ENCODE results near the gene CFAP99.
A peak's percentile ranks its signal among the peaks of the same experiment; 100 is the strongest.

Gene CFAP99

GRCh38 chr4:2448589-2448988, 29.8 kb downstream of the CFAP99 start:
- H3K27me3 Mint-ChIP-seq: peaks cover 13% of the 10 kb centered on the region
- no peak for DNase-seq
- CTCF ChIA-PET: no interaction called here
- H3K4me3 Mint-ChIP-seq: no peak overlapping the region
- no peaks in the 10 kb centered on the region for H3K9me3 Mint-ChIP-seq
- no peaks in the 10 kb centered on the region for H3K4me1 Mint-ChIP-seq
- H3K36me3 Mint-ChIP-seq: no peaks in the 10 kb centered on the region
- H3K27ac Mint-ChIP-seq: no peak overlapping the region

GRCh38 chr4:2449051-2449450, 30.3 kb downstream of the CFAP99 start:
- H3K27ac Mint-ChIP-seq: no peak overlapping the region
- no peak overlapping the region for H3K4me3 Mint-ChIP-seq
- peaks cover 13% of the 10 kb centered on the region for H3K27me3 Mint-ChIP-seq
- H3K4me1 Mint-ChIP-seq: no peaks in the 10 kb centered on the region
- CTCF ChIA-PET: no interaction called here
- H3K9me3 Mint-ChIP-seq: no peaks in the 10 kb centered on the region
- DNase-seq: no peak
- no peaks in the 10 kb centered on the region for H3K36me3 Mint-ChIP-seq

- CTCF ChIA-PET: no interaction called here
- DNase-seq: no peak
- no peaks in the 10 kb centered on the region for H3K9me3 Mint-ChIP-seq
- H3K4me1 Mint-ChIP-seq: no peaks in the 10 kb centered on the region
- no peak overlapping the region for H3K4me3 Mint-ChIP-seq
- no peak overlapping the region for H3K27ac Mint-ChIP-seq
- peaks cover 13% of the 10 kb centered on the region for H3K27me3 Mint-ChIP-seq
- no peaks in the 10 kb centered on the region for H3K36me3 Mint-ChIP-seq
These were observed 31.0 kb downstream of the CFAP99 start for GRCh38 chr4:2449511-2450392.

- Mint-ChIP-seq H3K4me1 (no peaks in the 10 kb centered on the region), H3K9me3 (no peaks in the 10 kb centered on the region), H3K4me3 (no peak overlapping the region), H3K27me3 (peaks cover 13% of the 10 kb centered on the region), H3K36me3 (no peaks in the 10 kb centered on the region), H3K27ac (no peak overlapping the region)
- no peak for DNase-seq
- CTCF ChIA-PET: no interaction called here
These were observed 31.8 kb downstream of the CFAP99 start for GRCh38 chr4:2450394-2451035.

- Mint-ChIP-seq H3K27me3 (peaks cover 13% of the 10 kb centered on the region), H3K27ac (no peak overlapping the region), H3K4me1 (no peaks in the 10 kb centered on the region), H3K36me3 (no peaks in the 10 kb centered on the region), H3K9me3 (no peaks in the 10 kb centered on the region), H3K4me3 (no peak overlapping the region)
- CTCF ChIA-PET: no interaction called here
- no peak for DNase-seq
These were observed 32.3 kb downstream of the CFAP99 start for GRCh38 chr4:2451036-2451520.

DNA sequence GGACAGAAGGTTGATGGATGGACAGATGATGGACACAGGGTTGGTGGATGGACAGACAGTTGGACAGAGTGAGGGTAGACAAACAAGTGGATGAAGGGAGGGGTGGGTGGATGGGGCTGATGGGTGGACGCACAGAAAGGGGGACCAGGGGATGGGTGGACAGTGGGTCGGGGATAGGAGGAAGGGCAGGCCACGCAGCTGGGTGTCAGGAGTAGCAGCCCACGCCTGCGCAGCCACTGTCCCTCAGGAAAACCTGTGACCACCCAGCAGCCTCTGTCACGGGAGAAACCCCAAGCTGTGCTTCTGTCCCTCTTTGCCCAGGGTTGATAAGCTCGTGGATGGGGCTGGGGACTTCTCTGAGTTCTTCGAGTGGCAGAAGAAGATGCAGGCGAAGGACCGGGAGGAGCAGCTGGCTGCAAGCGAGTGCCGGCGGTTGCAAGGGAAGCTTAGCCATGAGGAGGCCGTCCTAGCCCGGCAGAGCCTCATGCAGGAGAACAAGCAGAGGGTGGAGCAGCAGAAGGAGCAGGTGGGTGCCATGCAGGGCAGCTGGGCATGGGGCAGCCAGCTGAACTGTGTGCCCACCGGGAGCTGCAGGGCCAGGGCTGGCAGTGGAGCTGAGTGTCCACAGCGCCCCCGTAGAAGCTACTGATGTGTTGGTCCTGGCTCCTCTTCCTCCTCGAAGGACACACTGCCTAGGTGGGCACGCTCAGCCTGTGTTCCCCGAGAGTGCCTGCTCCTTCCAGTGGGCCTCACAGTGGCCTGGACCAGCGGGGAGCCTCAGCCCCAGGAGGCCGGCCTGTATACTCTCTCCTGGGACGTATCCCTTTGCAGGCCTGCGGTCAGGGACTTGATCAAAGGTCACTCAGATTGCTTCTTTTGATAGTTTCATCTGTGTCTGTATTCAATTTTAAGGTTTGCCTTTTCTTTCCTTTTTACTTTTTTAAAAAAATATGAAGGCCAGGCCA, 33.3 kb downstream of the CFAP99 start:
- Mint-ChIP-seq H3K4me3 (no peak overlapping the region), H3K9me3 (no peaks in the 10 kb centered on the region), H3K36me3 (no peaks in the 10 kb centered on the region), H3K27me3 (peaks cover 15% of the 10 kb centered on the region), H3K4me1 (no peaks in the 10 kb centered on the region), H3K27ac (no peak overlapping the region)
- no peak for DNase-seq
- CTCF ChIA-PET: interaction anchor here (0.6 kb wide), 1 partner anchor 9 kb away, joined by 3 read pairs; no protein-coding TSS in a partner anchor

- DNase-seq: peak; percentile 43
- CTCF ChIA-PET: interaction anchor here (1.8 kb wide), 1 partner anchor 237 kb away, joined by 3 read pairs; no protein-coding TSS in a partner anchor
- Mint-ChIP-seq H3K36me3 (no peaks in the 10 kb centered on the region), H3K4me3 (no peak overlapping the region), H3K4me1 (peaks cover 11% of the 10 kb centered on the region), H3K27me3 (peaks cover 50% of the 10 kb centered on the region), H3K9me3 (no peaks in the 10 kb centered on the region), H3K27ac (no peak overlapping the region)
These were observed 38.9 kb downstream of the CFAP99 start for GRCh38 chr4:2457481-2458295.

- no peak overlapping the region for H3K4me3 Mint-ChIP-seq
- DNase-seq: no peak
- CTCF ChIA-PET: interaction anchor here (1.8 kb wide), 1 partner anchor 238 kb away, joined by 3 read pairs; no protein-coding TSS in a partner anchor
- H3K4me1 Mint-ChIP-seq: peaks cover 14% of the 10 kb centered on the region
- H3K27ac Mint-ChIP-seq: no peak overlapping the region
- H3K9me3 Mint-ChIP-seq: no peaks in the 10 kb centered on the region
- no peaks in the 10 kb centered on the region for H3K36me3 Mint-ChIP-seq
- H3K27me3 Mint-ChIP-seq: peaks cover 60% of the 10 kb centered on the region
These were observed 40.1 kb downstream of the CFAP99 start for GRCh38 chr4:2458546-2459491.

- no peak for DNase-seq
- H3K4me1 Mint-ChIP-seq: peaks cover 14% of the 10 kb centered on the region
- H3K36me3 Mint-ChIP-seq: no peaks in the 10 kb centered on the region
- H3K27ac Mint-ChIP-seq: no peak overlapping the region
- H3K9me3 Mint-ChIP-seq: no peaks in the 10 kb centered on the region
- CTCF ChIA-PET: interaction anchor here (0.6 kb wide), 1 partner anchor 18 kb away, joined by 3 read pairs; no protein-coding TSS in a partner anchor
- H3K27me3 Mint-ChIP-seq: peaks cover 61% of the 10 kb centered on the region
- no peak overlapping the region for H3K4me3 Mint-ChIP-seq
These were observed 41.0 kb downstream of the CFAP99 start for GRCh38 chr4:2459589-2460349.

DNA sequence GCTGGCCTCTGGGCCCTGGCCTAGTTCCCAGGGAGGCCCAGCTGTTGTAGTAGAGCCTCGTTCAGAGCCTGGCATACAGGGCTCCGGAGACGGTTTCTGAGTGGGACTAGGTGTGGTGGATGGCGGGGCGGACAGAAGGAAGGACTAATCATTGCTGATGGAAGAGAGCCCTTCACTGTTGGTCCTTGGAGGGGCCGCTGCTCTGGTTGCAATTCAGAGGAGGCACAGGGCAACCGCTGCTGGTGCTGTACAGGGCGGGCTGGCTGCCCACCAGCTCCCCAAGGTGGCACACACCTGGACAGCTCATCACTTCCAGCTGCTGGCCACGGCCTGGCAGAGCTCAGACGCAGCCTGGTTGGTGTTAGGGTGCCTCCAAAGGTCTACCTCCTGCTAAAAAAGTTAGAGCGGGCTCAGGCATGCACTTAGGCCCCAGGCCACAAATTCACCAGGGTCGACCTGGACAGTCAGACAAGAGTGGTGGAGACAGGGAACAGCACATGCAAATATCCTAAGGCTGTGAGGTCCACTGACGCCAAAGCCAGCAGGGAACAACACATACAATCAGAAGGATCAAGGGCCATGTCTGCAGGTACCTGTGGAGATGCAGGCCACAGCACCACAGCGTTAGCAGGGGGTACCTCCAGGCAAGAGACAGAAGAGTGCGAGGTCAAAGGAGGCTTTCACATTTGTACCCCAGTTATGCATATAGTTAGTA, 42.6 kb downstream of the CFAP99 start:
- no peaks in the 10 kb centered on the region for H3K36me3 Mint-ChIP-seq
- CTCF ChIA-PET: interaction anchor here (0.7 to 1.4 kb wide), 3 partner anchors 9 to 210 kb away, joined by 3 read pairs; no protein-coding TSS in a partner anchor
- peaks cover 61% of the 10 kb centered on the region for H3K27me3 Mint-ChIP-seq
- H3K9me3 Mint-ChIP-seq: no peaks in the 10 kb centered on the region
- no peak overlapping the region for H3K27ac Mint-ChIP-seq
- DNase-seq: no peak
- H3K4me3 Mint-ChIP-seq: peak overlapping the region; percentile 50
- H3K4me1 Mint-ChIP-seq: peaks cover 14% of the 10 kb centered on the region

DNA sequence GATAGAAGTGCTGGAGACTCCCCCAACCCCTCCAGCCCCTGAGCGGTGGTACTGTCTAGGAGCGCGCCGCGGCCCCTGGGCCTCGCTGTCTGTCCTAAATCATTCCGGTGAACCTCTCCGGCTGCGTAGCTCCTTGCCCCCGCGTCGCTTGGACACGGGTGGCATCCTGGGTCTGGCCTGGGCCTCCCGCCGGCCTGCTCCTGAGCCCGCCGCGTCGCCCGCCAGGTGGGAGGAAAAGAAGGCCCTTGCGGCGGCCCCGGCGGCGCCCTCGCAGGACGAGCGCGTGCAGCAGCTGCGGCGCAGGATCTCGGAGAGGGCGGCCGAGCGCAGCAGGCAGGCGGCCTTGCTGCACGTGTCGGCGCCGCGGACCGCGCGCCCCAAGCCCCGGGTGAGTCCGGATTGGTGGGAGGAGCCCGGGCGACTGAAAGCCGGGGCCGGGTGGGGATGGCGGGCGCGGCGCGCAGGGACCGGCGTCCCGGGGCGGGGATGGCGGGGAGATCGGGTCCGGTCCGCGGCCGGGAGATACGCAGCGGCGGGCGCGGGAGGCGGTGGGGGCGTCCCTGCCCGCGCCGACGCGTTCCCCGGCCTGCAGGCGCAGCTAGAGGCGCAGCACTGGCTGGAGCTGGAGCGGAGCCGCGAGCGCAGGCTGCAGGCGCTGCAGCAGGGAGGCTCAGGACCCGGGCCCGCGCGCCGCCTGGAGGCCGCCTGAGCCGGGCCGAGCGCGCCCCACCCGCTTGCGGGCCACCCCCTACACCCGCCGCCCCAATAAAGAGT, 43.6 kb downstream of the CFAP99 start:
- Mint-ChIP-seq H3K4me3 (peak overlapping the region; percentile 50), H3K27me3 (peaks cover 56% of the 10 kb centered on the region), H3K9me3 (no peaks in the 10 kb centered on the region), H3K4me1 (peaks cover 17% of the 10 kb centered on the region), H3K36me3 (peaks cover 2% of the 10 kb centered on the region), H3K27ac (no peak overlapping the region)
- DNase-seq: peak; percentile 73
- CTCF ChIA-PET: interaction anchor here (0.6 to 1.4 kb wide), 7 partner anchors 20 to 242 kb away, joined by 3 to 10 read pairs (median 3); partner anchors contain the start of genes HAUS3 and POLN
